ENCODE measurements around the gene IL17RE. TPM values are rescaled to one million over a fixed set of nuclear protein-coding genes. Genes with fewer than 3 reads are reported as not detected.
"Not testable (repeated sequence)": the region's sequence is repeated elsewhere in the genome, so short reads cannot be mapped to it uniquely, and the experiment has no call there.

Gene IL17RE
- total RNA-seq, 1 donor from 2014 or later, result 0.45 TPM

DNA sequence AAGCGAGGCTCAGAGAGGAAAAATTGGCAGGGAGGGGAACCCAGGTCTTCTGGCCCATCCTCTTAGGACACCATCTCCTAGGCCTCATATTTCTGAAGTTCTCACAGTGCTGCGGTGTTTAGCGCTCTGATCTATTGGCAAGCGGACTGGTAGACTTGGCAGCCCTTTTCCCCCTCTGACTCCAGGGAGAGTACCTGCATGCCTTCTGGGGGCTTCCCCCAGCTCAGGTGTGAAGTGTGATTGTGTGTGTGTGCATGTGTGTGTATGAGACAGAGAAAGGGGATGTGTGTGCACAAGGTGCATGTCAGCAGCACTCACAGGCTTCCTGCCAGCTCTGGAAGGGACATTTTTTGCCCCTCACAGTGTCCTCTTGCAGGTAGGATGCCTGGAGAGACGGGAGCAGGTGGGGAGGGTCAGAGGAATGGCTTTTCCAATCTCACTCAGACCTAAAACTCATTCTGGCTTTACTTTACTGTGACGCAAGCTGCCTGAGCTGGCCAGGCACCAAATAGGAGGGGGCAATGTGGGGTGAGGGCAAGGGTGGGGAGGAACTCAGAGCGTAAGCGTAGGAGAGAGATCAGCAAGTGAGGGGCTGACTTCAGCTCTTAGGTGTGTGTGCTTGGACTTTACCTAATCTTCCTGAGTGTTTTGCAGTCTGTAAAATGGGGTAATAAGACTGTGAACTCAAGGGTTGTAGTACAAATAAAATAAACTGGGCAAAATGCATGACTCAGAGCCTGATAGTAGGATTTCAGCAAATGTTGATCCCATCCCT, 4.0 kb upstream of the IL17RE start:
- DNase-seq, result no peak
- no peak for ATAC-seq
- intact Hi-C loops (cut with micrococcal nuclease), result no loop called here

DNA sequence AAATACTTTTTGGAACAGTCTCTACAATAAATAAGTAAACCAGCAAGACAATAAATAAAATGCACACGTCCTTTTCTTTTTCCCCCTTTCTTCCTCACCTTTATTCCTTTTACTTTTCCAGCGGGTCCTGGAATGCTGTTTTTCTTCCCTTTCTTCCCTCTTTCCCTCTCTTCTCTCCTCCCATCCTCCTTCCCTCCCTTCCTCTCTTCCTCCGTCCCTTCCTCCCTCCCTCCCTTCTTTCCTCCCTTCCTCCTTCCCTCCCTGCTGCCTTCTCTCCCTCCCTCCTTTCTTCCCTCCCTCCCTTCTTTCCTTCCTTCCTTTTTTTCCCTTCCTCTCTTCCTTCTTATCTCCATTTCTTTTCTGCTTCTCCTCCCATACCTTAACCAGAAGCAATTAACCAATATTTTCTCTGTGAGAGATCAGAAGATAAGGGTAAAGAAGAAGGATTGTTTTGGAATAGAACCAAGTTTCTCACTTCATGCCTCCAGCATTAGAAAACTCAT, 3.3 kb upstream of the IL17RE start:
- intact Hi-C loops (cut with micrococcal nuclease), result no loop called here
- ATAC-seq, result no peak
- no peak for DNase-seq

DNA sequence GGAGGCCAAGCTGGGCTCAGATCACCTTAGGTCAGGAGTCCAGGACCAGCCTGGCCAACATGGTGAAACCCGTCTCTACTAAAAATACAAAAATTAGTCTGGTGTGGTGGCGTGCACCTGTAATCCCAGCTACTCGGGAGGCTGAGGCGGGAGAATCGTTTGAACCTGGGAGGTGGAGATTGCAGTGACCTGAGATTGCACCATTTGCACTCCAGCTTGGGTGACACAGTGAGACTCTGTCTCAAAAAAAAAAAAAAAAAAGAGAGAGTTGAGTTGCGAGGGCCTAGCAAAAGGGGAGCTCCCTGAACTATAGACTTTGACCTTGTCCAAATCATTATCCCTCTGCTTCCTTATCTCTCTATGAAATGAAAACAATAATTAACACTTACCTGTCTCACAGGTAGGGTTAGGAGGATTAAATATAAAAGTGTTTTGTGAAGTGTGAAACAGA, 1.7 kb upstream of the IL17RE start:
- ATAC-seq; DNase-seq; intact Hi-C loops (cut with micrococcal nuclease): not testable (repeated sequence)

DNA sequence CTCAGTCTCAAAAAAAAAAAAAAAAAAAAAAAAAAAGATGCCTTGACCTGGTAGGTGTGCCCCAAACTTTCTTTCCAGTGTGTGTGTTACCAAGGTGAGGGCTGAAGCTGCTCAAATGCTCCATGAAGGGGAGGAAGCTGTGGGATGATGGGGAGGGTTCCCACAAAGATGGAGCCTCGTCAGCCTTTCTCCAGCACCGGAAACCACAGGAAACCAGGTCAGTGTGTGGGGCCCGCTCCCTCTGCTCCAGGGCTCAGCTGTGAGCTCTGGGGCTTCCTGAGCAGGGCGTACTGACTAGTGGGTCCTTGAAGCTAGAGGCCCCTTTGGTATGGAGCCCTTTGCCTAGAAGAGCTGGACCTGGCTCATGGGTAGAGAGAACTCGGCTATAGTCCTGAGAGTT, 681 bp upstream of the IL17RE start:
- DNase-seq (no peak), ATAC-seq (no peak)

DNA sequence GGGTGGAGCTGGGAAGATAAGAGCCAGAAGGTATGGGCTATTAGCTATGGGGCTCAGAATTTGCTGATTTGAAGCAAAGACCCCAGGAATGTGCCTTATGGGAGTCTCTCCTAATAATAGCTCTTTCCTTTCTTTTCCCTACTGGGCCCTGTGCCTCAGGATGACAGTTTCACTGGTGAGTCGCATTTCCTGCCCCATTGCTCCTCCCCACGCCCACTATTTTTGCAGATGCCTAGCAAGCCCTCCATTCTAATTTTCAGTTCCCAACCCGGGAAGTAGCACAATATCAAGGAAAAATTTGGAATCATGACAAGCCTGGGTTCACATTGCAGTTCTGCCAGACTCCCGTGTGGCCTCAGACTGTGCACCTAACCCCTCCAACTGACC, 583 bp downstream of the IL17RE start:
- intact Hi-C loops (cut with micrococcal nuclease), result no loop called here
- DNase-seq (no peak), ATAC-seq (peak; percentile 20)

More for the DNA sequence above, 681 bp upstream of the IL17RE start:
- intact Hi-C loops (cut with micrococcal nuclease), result no loop called here

DNA sequence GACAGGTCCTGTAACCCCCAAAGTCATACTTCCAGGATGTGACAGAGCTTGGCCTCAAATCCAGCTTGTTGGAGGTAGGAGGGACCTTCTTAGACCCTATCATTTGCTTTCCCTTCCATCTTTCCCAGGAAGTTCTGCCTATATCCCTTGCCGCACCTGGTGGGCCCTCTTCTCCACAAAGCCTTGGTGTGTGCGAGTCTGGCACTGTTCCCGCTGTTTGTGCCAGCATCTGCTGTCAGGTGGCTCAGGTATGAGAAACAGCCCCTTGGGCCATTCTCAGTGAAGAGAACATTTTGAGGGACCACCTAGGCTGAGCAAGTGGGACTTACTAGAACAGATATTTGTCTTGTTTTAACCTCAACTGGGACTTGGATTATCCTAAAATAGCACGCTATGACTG, 1.3 kb downstream of the IL17RE start:
- intact Hi-C loops (cut with micrococcal nuclease), result no loop called here
- ATAC-seq (no peak), DNase-seq (no peak)

DNA sequence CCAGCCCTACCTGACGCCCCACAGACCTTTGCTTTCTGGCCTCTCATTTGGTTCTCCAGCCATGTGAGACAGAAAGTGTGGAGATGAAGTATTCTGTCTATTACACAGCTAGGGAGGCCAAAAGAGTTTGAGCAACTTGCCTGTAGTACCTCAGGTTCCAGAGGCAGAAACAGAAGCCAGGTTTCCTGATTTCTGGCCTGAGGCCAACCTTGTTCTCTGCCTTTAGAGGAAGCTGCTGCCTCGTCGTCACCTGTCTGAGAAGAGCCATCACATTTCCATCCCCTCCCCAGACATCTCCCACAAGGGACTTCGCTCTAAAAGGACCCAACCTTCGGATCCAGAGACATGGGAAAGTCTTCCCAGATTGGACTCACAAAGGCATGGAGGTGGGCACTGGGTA, 3.8 kb downstream of the IL17RE start:
- intact Hi-C loops (cut with micrococcal nuclease), result no loop called here
- DNase-seq, result no peak
- ATAC-seq, result no peak

DNA sequence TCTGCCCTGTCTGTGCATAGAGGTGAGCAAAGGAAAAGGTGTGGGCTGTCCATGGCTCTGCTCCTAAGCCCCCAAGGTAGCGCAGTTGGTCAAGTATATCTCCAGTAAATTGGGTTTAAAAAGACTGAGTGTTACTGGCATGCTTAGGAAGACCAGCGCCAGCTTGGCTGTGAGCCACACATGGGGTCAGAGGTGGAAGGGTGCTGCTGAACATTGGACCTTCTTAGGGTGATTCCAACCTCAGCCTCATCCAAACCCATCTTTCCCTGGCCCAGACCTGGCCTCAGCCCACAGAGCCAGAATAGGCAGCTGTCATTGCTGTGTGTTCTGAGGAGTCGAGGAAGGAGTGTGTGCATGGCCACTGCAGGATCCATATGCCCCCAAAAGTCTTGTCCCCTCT, 5.6 kb downstream of the IL17RE start:
- DNase-seq, result no peak
- intact Hi-C loops (cut with micrococcal nuclease), result no loop called here

DNA sequence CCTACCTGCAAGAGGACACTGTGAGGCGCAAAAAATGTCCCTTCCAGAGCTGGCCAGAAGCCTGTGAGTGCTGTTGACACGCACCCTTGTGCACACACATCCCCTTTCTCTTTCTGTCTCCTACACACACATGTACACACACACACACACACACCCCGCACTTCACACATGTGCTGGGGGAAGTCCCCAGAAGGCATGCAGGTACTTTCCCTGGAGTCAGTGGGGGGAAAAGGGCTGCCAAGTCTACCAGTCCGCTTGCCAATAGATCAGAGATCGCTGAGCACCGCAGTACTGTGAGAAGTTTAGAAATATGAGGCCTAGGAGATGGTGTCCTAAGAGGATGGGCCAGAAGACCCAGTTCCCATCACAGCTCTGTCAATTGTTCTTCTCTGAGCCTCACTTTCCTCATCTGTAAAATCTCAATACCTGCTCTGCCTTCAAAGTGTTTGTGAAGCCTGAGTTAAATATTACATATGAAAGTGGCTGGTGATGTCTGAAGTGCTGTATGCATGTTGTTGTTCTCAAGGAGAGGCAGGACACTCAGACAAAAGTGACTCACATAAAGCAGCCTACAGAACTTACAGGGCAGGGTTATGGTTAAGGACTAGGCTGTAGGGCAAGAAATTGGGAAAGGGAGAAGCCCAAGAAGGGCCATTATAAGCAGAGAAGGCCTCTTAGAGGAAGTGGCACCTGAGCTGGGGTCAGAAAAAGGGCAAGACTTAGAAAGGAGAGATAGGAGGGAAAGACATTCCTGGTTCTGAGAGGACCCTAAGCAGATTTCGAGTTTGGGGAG, 6.8 kb downstream of the IL17RE start:
- no peak for DNase-seq
- ATAC-seq, result no peak
- intact Hi-C loops (cut with micrococcal nuclease), result no loop called here

More for the DNA sequence above, 5.6 kb downstream of the IL17RE start:
- ATAC-seq, result no peak

DNA sequence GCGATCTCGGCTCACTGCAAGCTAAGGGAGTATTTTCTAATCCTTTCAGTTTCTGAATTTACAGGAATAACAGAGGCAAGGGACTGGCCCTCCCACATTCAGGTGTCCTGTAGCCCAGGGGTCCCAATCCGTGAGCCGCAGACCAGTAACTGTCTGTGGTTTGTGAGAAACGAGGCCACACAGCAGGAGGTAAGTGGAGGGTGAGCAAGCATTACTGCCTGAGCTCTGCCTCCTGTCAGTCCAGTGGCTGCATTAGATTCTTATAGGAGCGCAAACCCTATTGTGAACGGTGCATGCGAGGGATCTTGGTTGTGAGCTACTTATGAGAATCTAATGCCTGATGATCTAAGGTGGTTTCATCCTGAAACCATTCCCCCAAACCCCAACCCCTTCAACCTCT, 9.2 kb downstream of the IL17RE start:
- intact Hi-C loops (cut with micrococcal nuclease), result no loop called here
- ATAC-seq (no peak), DNase-seq (no peak)

DNA sequence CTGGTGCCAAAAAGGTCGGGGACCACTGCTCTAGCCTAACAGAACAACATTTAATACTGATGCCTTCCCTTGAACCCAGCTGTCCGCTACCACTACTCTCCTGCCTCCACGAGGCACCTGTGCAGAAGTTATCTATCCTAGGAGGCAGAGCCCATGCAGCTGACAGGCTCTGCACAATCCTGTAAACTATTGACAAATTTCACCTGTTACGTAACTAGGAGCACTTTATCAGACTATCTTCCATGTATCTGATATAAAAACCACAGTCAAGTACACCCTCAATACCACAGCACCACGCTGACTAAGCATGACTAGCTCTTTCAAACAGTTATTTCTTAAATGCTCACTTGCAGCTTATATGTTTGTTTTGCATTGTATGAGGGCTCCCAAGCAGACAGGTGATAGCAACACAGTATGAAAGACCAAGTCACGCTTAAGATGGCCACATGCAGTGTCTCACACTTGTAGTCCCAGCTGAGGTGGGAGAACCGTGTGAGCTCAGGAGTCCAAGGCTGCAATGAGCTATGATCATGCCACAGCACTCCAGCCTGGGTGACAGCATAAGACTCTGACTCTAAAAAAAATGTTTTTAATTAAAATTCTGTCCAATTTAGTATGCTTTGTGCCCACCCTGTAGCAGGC, 9.8 kb downstream of the IL17RE start:
- intact Hi-C loops (cut with micrococcal nuclease), result no loop called here

DNA sequence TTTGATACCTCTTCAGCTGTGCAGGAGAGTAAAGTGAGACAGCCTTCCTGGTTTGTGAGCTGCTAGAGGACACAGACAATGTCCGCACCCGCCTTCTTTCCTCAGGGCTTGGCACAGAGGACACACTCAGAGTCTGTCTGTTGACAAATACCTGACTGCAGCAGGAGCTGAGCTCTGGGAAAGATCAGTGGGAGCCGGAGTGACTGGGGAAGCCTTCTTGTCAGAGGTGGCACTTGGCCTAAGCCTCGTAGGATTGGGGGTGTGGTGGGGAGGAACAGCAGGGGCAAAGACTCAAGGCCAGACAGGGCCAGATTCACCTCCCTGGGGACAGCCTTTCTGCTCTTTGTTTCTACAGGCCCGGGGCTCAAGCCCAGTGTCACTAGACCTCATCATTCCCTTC, 11.0 kb downstream of the IL17RE start:
- intact Hi-C loops (cut with micrococcal nuclease), result no loop called here
- ATAC-seq (no peak), DNase-seq (no peak)

More for the DNA sequence above, 9.8 kb downstream of the IL17RE start:
- DNase-seq, result no peak
- ATAC-seq, result no peak

DNA sequence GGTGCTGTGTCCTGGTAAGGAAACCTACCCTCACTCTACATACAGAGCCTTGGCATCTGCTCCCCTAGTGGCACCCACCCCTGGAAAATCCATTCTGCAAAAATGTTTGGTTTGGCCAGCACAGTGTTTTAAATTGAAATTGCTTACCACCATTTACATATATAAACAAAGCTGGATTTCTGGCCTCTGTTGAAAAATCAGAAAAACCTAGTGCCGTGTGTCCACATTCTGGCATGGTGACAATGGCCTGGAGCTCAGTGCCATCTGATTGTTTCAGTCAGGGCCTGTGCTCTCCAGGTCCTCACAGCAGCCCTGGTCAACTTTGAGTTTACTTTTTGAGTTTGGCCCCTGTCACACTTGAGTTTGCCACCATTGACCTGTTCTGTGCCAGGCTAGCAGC, 11.4 kb downstream of the IL17RE start:
- intact Hi-C loops (cut with micrococcal nuclease), result no loop called here
- ATAC-seq, result no peak
- DNase-seq, result no peak

DNA sequence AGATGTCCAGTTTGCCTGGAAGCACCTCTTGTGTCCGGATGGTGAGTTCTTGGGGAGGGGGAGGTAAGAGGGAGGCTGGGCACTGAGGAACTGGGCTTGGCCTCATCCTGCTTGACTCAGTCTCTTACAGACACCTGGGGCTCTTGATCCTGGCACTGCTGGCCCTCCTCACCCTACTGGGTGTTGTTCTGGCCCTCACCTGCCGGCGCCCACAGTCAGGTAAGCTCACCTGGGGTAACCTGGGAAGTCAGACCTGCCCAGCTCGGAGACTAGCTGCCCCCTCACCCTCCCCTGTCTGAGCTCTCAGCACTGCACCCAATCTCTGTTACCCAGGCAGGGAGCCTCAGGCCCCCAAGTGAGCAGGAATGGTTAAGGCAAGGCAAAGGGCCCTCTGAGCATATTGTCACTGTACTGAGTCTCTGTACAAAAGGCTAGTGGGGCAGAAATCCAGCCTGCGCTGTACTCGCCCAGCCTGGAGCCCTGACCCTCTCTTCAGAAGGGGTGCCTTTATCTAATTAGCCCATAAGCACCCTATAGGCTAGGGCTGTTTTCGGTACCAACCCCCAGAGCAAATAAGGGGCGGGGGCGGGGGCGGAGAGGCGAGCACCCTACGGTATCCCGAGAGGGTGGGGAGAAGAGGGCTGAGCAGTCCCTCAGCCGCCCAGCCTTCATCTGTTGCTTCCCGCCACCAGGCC, 12.1 kb downstream of the IL17RE start:
- ATAC-seq (no peak), DNase-seq (no peak)
- intact Hi-C loops (cut with micrococcal nuclease), result no loop called here

DNA sequence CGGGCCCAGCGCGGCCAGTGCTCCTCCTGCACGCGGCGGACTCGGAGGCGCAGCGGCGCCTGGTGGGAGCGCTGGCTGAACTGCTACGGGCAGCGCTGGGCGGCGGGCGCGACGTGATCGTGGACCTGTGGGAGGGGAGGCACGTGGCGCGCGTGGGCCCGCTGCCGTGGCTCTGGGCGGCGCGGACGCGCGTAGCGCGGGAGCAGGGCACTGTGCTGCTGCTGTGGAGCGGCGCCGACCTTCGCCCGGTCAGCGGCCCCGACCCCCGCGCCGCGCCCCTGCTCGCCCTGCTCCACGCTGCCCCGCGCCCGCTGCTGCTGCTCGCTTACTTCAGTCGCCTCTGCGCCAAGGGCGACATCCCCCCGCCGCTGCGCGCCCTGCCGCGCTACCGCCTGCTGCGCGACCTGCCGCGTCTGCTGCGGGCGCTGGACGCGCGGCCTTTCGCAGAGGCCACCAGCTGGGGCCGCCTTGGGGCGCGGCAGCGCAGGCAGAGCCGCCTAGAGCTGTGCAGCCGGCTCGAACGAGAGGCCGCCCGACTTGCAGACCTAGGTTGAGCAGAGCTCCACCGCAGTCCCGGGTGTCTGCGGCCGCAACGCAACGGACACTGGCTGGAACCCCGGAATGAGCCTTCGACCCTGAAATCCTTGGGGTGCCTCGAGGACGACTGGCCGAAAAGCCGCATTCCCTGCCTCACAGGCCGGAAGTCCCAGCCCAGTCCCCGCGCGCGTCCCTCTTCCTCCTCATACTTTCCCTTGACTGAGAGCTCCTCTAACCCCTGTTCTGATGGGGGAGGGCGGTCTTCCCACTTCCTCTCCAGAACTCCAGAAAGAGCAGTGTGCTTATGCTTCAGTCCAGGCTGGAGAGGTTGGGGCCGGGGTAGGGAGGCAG, 12.8 kb downstream of the IL17RE start:
- ATAC-seq (peak; percentile 67), DNase-seq (peak; percentile 85)
- intact Hi-C loops (cut with micrococcal nuclease), result no loop called here

DNA sequence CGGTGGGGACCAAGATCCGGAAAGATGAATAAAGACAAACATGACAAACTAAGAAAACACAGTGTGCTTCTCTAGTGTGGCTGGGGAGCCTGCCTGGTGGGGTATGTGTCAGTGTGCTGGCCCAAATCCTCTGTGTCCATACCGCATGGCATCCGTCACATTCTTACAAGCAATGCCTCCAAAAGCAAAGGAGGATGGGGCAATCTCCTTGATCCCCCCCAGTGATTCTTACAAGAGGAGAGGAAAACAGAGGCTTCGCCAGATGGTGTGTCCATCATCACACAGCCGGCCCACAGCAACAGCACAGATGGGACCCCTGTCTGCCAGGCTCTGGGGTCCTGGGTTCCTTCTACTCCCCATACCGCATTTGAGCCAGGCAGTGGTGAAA, 13.7 kb downstream of the IL17RE start:
- DNase-seq (no peak), ATAC-seq (no peak)
- intact Hi-C loops (cut with micrococcal nuclease), result no loop called here

DNA sequence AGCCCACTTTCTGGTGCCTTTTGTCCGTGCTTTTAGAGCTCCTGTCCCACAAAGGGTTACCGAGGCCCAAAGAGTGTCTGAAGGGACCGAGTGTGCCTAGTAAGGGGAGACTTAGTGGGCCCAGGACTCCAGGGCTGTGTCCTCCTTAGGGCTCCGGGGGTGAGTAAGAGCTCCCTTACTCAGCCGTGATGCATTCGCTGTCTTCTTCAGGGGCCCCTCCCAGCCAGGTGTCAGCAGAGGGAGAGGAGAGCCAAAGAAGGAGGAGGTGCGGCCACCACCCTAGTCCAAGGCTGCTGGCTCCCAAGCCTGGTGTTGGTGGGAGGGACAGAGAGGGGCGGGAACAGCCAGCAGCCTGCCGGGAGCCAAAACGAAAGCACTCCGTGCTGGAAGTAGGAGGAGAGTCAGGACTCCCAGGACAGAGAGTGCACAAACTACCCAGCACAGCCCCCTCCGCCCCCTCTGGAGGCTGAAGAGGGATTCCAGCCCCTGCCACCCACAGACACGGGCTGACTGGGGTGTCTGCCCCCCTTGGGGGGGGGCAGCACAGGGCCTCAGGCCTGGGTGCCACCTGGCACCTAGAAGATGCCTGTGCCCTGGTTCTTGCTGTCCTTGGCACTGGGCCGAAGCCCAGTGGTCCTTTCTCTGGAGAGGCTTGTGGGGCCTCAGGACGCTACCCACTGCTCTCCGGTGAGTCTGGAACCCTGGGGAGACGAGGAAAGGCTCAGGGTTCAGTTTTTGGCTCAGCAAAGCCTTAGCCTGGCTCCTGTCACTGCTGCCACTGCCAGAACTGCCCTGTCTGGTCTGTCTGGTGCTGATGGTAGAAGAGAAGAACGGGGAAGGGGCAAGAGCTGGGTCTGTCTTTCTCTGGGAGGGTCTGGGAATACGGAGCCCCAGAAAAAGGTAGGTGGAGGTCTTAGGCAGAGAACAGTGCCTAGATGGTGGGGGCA, 14.4 kb downstream of the IL17RE start, which contains the start of gene IL17RC:
IL17RC (plus strand) TSS at position 365 of the 947 bp plus-strand sequence; CDS start at position 583, 218 bp downstream.
- intact Hi-C loops (cut with micrococcal nuclease), result no loop called here
- ATAC-seq, result peak; percentile 92

More for the DNA sequence above, 14.4 kb downstream of the IL17RE start, which contains the start of gene IL17RC:
- peak; percentile 89 for DNase-seq
